SK-N-SH (cell line): ENCODE results near the gene ELOVL6. TPM values are rescaled to one million over a fixed set of nuclear protein-coding genes. Genes with fewer than 3 reads are reported as not detected.

Experiments
- CTCF ChIA-PET: fragments of 300-600, 350-600 bp; formaldehyde crosslinking; extraction: SDS; loops from one replicate; lab custom pipeline; 2021; lab: Yijun Ruan, JAX
- POLR2A ChIA-PET: fragments of 350-600 bp; sonication (Branson Sonifier 250); formaldehyde crosslinking; extraction: SDS; loops from one replicate; lab custom pipeline; 2020; ENCODE audit warnings: antibody characterized with exemption, inconsistent platforms; lab: Yijun Ruan, JAX
- DNase-seq: peaks from one replicate; pipeline ENCODE4 v3.0.0; 2012
- H2AFZ ChIP-seq: fragments of 200-600 bp; sonication (generic); 2 replicates; pipeline ENCODE4 v1.8.1; 2016; ENCODE audit warnings: antibody characterized with exemption, mild to moderate bottlenecking, low read depth
- H3F3A ChIP-seq: fragments of 200-600 bp; sonication (generic); replicated peaks from 2 replicates; pipeline ENCODE3; 2016; ENCODE audit warnings: antibody characterized with exemption, mild to moderate bottlenecking; ENCODE audit not compliant: insufficient read depth
- H3K27ac ChIP-seq, 2 experiments: fragments of 200-500 bp in 1 of 2; fragments of 200-600 bp in 1 of 2; sonication (Bioruptor generic) in 1 of 2; sonication (generic), shearing (Covaris generic) in 1 of 2; 2 replicates each; pipeline versions ENCODE4 v1.5.1 to v1.6.1; 2014 to 2016; ENCODE audit warnings: low read depth in 2 of 2, inconsistent platforms in 1 of 2, low read length in 1 of 2, mild to moderate bottlenecking in 1 of 2, mixed read lengths in 1 of 2
- H3K27me3 ChIP-seq: fragments of 200-600 bp; sonication (generic), shearing (Covaris generic); 2 replicates; pipeline ENCODE4 v1.6.1; 2016; ENCODE audit warnings: mixed run types; ENCODE audit not compliant: insufficient read depth
- H3K36me3 ChIP-seq, 2 experiments: fragments of 200-500 bp in 1 of 2; fragments of 200-600 bp in 1 of 2; sonication (Bioruptor generic) in 1 of 2; sonication (generic) in 1 of 2; replicated peaks in 1 of 2; 2 replicates each; pipeline versions ENCODE3 to v1.5.1; 2014 to 2016; ENCODE audit warnings: low read length in 1 of 2, mild to moderate bottlenecking in 1 of 2; ENCODE audit not compliant: insufficient read depth in 2 of 2, control insufficient read depth in 1 of 2
- H3K4me1 ChIP-seq, 2 experiments: fragments of 200-500 bp in 1 of 2; fragments of 200-600 bp in 1 of 2; sonication (Bioruptor generic) in 1 of 2; sonication (generic), shearing (Covaris generic) in 1 of 2; 2 replicates each; pipeline versions ENCODE4 v1.5.1 to v1.6.1; 2014 to 2016; ENCODE audit warnings: low read depth in 1 of 2, low read length in 1 of 2, mixed run types in 1 of 2; ENCODE audit not compliant: insufficient read depth in 2 of 2, control insufficient read depth in 1 of 2
- H3K4me2 ChIP-seq: fragments of 200-600 bp; sonication (generic), shearing (Covaris generic); 2 replicates; pipeline ENCODE4 v1.6.1; 2017; ENCODE audit warnings: mixed run types
- H3K4me3 ChIP-seq, 2 experiments: fragments of 200-500 bp in 1 of 2; fragments of 200-600 bp in 1 of 2; sonication (Bioruptor generic) in 1 of 2; sonication (generic), shearing (Covaris generic) in 1 of 2; 2 replicates each; pipeline versions ENCODE4 v1.5.1 to v1.8.1; 2014 to 2016; ENCODE audit warnings: low read depth in 2 of 2, inconsistent platforms in 1 of 2, low read length in 1 of 2, mild to moderate bottlenecking in 1 of 2, mixed read lengths in 1 of 2, moderate library complexity in 1 of 2
- H3K79me2 ChIP-seq: fragments of 200-600 bp; sonication (generic); 2 replicates; pipeline ENCODE4 v1.8.1; 2017; ENCODE audit warnings: mild to moderate bottlenecking; ENCODE audit not compliant: insufficient read depth
- H3K9ac ChIP-seq: fragments of 200-600 bp; sonication (generic); 2 replicates; pipeline ENCODE4 v1.6.1; 2017; ENCODE audit warnings: mixed run types
- H3K9me2 ChIP-seq: fragments of 200-600 bp; sonication (generic); 2 replicates; pipeline ENCODE4 v1.6.1; 2017; ENCODE audit warnings: mixed run types
- H3K9me3 ChIP-seq: fragments of 200-600 bp; sonication (generic); 2 replicates; pipeline ENCODE4 v1.6.1; 2017; ENCODE audit warnings: mixed run types, mild to moderate bottlenecking, moderate library complexity
- H4K20me1 ChIP-seq: fragments of 200-600 bp; sonication (generic); 2 replicates; pipeline ENCODE4 v1.6.1; 2017; ENCODE audit warnings: mild to moderate bottlenecking, mixed run types; ENCODE audit not compliant: insufficient read depth
- EP300 ChIP-seq, 2 experiments: IDR thresholded peaks; 2 replicates each; pipeline versions ENCODE4 v1.4.0 to v1.6.1; 2012; ENCODE audit warnings: borderline replicate concordance in 1 of 2, low read depth in 1 of 2, low read length in 1 of 2
- EZH2phosphoT487 ChIP-seq: fragments of 200-600 bp; sonication (generic); IDR thresholded peaks from 2 replicates; pipeline ENCODE4 v1.6.1; 2017; ENCODE audit warnings: low read depth, mixed run types, mild to moderate bottlenecking, antibody characterized with exemption, moderate library complexity, borderline replicate concordance
- FOSL2 ChIP-seq: IDR thresholded peaks from 2 replicates; pipeline ENCODE4 v1.4.0; 2012; ENCODE audit warnings: low read depth, mild to moderate bottlenecking, moderate library complexity, borderline replicate concordance
- FOXJ3 ChIP-seq: sonication (generic); formaldehyde crosslinking; IDR thresholded peaks from 2 replicates; pipeline ENCODE4 v1.5.1; 2020; ENCODE audit warnings: mild to moderate bottlenecking, missing genetic modification reagents
- FOXM1 ChIP-seq: IDR thresholded peaks from 2 replicates; pipeline ENCODE4 v1.4.0; 2012; ENCODE audit warnings: low read depth, mild to moderate bottlenecking
- MAX ChIP-seq: IDR thresholded peaks from 2 replicates; pipeline ENCODE4 v1.4.0; 2012; ENCODE audit warnings: low read depth
- NRF1 ChIP-seq: IDR thresholded peaks from 2 replicates; pipeline ENCODE4 v1.6.1; 2012; ENCODE audit warnings: low read depth, mild to moderate bottlenecking, low read length
- PBX3 ChIP-seq: IDR thresholded peaks from 2 replicates; pipeline ENCODE4; 2012
- POLR2AphosphoS5 ChIP-seq: IDR thresholded peaks from 2 replicates; pipeline ENCODE4 v1.6.1; 2012; ENCODE audit warnings: low read depth, low read length
- RCOR1 ChIP-seq: fragments of 150-350 bp; IDR thresholded peaks from 2 replicates; pipeline ENCODE4 v1.6.1; 2017; ENCODE audit warnings: antibody characterized with exemption, low read length
- RFX5 ChIP-seq: IDR thresholded peaks from 2 replicates; pipeline ENCODE4 v1.6.1; 2012; ENCODE audit warnings: mild to moderate bottlenecking, improper control_type of control experiment, low read length
- SMC3 ChIP-seq: IDR thresholded peaks from 2 replicates; pipeline ENCODE4 v1.6.1; 2012; ENCODE audit warnings: low read depth, low read length, improper control_type of control experiment
- TAF1 ChIP-seq: IDR thresholded peaks from 2 replicates; pipeline ENCODE4 v1.6.1; 2012; ENCODE audit warnings: low read depth, mild to moderate bottlenecking, low read length, moderate library complexity, borderline replicate concordance
- TCF12 ChIP-seq: IDR thresholded peaks from 2 replicates; pipeline ENCODE4 v1.4.0; 2012
- USF1 ChIP-seq: IDR thresholded peaks from 2 replicates; pipeline ENCODE4 v1.4.0; 2012; ENCODE audit warnings: low read depth, borderline replicate concordance
- YY1 ChIP-seq: IDR thresholded peaks from 2 replicates; pipeline ENCODE4 v1.4.0; 2012; ENCODE audit warnings: low read depth, mild to moderate bottlenecking
- ZBTB33 ChIP-seq: IDR thresholded peaks from 2 replicates; pipeline ENCODE4 v1.4.0; 2012; ENCODE audit warnings: low read depth, borderline replicate concordance
- WGBS: methylation state at CpG from one replicate; pipeline ENCODE4 v1.1.6; 2017; ENCODE audit warnings: low lambda C conversion rate; 5-methylcytosine and 5-hydroxymethylcytosine counted together
- polyA plus RNA-seq, 3 experiments: library from polyadenylated mRNA; depleted of rRNA; stranded (reverse); fragments of >200 nt; gene quantifications; 2 replicates each; pipeline ENCODE4 v1.2.3, GENCODE V29; 2012

ELOVL6 gene
- polyA plus RNA-seq, 1 of the 3 experiments (the other 2 are of a cell fraction): 9.0 TPM

GRCh38 chr4:110181890-110182289 lies 16.5 kb downstream of the ELOVL6 start:
- 86% methylated on average over 3 of the region's 3 CpGs for WGBS
- no peak for DNase-seq
- H3K9me2 ChIP-seq: no peaks in the 10 kb centered on the region
- TF ChIP-seq FOXJ3 (CRISPR knock-in tag) (no peak), EZH2phosphoT487 (no peak), TAF1 (no peak), TCF12 (no peak), POLR2AphosphoS5 (no peak), FOXM1 (no peak), RFX5 (no peak), YY1 (no peak), NRF1 (no peak), RCOR1 (no peak), EP300 (IDR thresholded peaks at IDR 0.05; ENCODE audit: borderline replicate concordance in 1 of 2, low read depth in 1 of 2, low read length in 1 of 2) (no peak), MAX (no peak), USF1 (no peak), PBX3 (no peak), SMC3 (no peak), ZBTB33 (no peak), FOSL2 (no peak)
- TF ChIP-seq, all 33 proteins: peak for 0
- no peak overlapping the region for H3K27ac ChIP-seq
- peaks cover 0 to 8% of the 10 kb centered on the region in 2 experiments for H3K36me3 ChIP-seq
- CTCF ChIA-PET: interaction anchor here (2.2 kb wide), 1 partner anchor 133 kb away, joined by 7 read pairs; no protein-coding TSS in a partner anchor
- POLR2A ChIA-PET: no interaction called here
- no peak overlapping the region for H3K4me2 ChIP-seq
- H3K4me1 ChIP-seq: peaks cover 0 to 24% of the 10 kb centered on the region in 2 experiments; a peak in 3 of 4 replicates
- no peaks in the 10 kb centered on the region for H3K9me3 ChIP-seq
- no peak overlapping the region for H2AFZ ChIP-seq
- no peaks in the 10 kb centered on the region for H4K20me1 ChIP-seq
- no peaks in the 10 kb centered on the region for H3K27me3 ChIP-seq
- no peaks in the 10 kb centered on the region for H3K79me2 ChIP-seq
- H3K9ac ChIP-seq: no peak overlapping the region
- peaks cover 3% of the 10 kb centered on the region for H3F3A ChIP-seq
- no peak overlapping the region for H3K4me3 ChIP-seq
